WTC11 (cell line): ENCODE measurements around the gene GHR. TPM values are rescaled to one million over a fixed set of nuclear protein-coding genes. Genes with fewer than 3 reads are reported as not detected.

Source experiments
- ATAC-seq: fragments of 200-7000 bp; cut with Tn5 transposase; 2 replicates; pipeline ENCODE4 v1.10.0; 2021; ENCODE audit warnings: mild to moderate bottlenecking, moderate library complexity
- CTCF ChIA-PET: fragments of 300-600 bp; sonication (Branson Sonifier 250); formaldehyde crosslinking; loops from one replicate; lab custom pipeline; 2021; ENCODE audit warnings: antibody characterized with exemption; lab: Charles Lee
- POLR2A ChIA-PET: fragments of 350-600 bp; sonication (Branson Sonifier 250); formaldehyde crosslinking; loops from one replicate; lab custom pipeline; 2021; ENCODE audit warnings: antibody characterized with exemption; lab: Charles Lee
- DNase-seq: peaks from one replicate; pipeline ENCODE4 v3.0.0; 2021; ENCODE audit warnings: low spot score
- H3K27ac Mint-ChIP-seq: 2 replicates; pipeline ENCODE4 v1.8.0; 2021; ENCODE audit warnings: mixed read lengths
- H3K27me3 Mint-ChIP-seq: 2 replicates; pipeline ENCODE4 v1.8.0; 2021; ENCODE audit warnings: low read depth, mild to moderate bottlenecking, moderate library complexity, mixed read lengths
- H3K36me3 Mint-ChIP-seq: 2 replicates; pipeline ENCODE4 v1.8.0; 2021; ENCODE audit warnings: mixed read lengths
- H3K4me1 Mint-ChIP-seq: 2 replicates; pipeline ENCODE4 v1.8.0; 2022; ENCODE audit warnings: mixed read lengths
- H3K4me3 Mint-ChIP-seq: 2 replicates; pipeline ENCODE4 v1.8.0; 2021; ENCODE audit warnings: mild to moderate bottlenecking, moderate library complexity, mixed read lengths
- H3K9me3 Mint-ChIP-seq: 2 replicates; pipeline ENCODE4 v1.8.0; 2021; ENCODE audit warnings: mixed read lengths
- ATF1 ChIP-seq: sonication (generic); formaldehyde crosslinking; IDR thresholded peaks from 2 replicates; pipeline ENCODE4 v1.8.1; 2023; ENCODE audit warnings: mild to moderate bottlenecking, moderate library complexity, missing genetic modification reagents
- ATF3 ChIP-seq: sonication (generic); formaldehyde crosslinking; conservative IDR thresholded peaks from 2 replicates; pipeline ENCODE4 v1.8.1; 2022; ENCODE audit warnings: mild to moderate bottlenecking, missing genetic modification reagents
- E2F1 ChIP-seq: sonication (generic); formaldehyde crosslinking; IDR thresholded peaks from 2 replicates; pipeline ENCODE4 v1.8.0; 2022; ENCODE audit warnings: mild to moderate bottlenecking, missing genetic modification reagents
- ERG ChIP-seq: fragments of 250-450 bp; sonication (Bioruptor Pico); IDR thresholded peaks from 2 replicates; pipeline ENCODE4 v1.8.0; 2021; ENCODE audit warnings: mild to moderate bottlenecking
- ESRRA ChIP-seq: sonication (generic); formaldehyde crosslinking; IDR thresholded peaks from 2 replicates; pipeline ENCODE4 v1.8.1; 2022; ENCODE audit warnings: mild to moderate bottlenecking, missing genetic modification reagents, borderline replicate concordance
- ETV6 ChIP-seq: sonication (generic); formaldehyde crosslinking; IDR thresholded peaks from 2 replicates; pipeline ENCODE4 v1.8.1; 2022; ENCODE audit warnings: mild to moderate bottlenecking, missing genetic modification reagents
- FOXP4 ChIP-seq: sonication (generic); formaldehyde crosslinking; IDR thresholded peaks from 2 replicates; pipeline ENCODE4 v1.8.0; 2022; ENCODE audit warnings: mild to moderate bottlenecking, missing genetic modification reagents
- GRHL2 ChIP-seq: fragments of 250-450 bp; sonication (Bioruptor Pico); IDR thresholded peaks from 2 replicates; pipeline ENCODE4 v1.8.0; 2022; ENCODE audit warnings: mild to moderate bottlenecking, moderate library complexity; ENCODE audit not compliant: insufficient replicate concordance, severe bottlenecking
- JAZF1 ChIP-seq: fragments of 250-450 bp; sonication (Bioruptor Pico); IDR thresholded peaks from 2 replicates; pipeline ENCODE4 v1.9.0; 2021; ENCODE audit warnings: moderate library complexity, mild to moderate bottlenecking, inconsistent platforms
- NFATC4 ChIP-seq: fragments of 250-450 bp; sonication (Bioruptor Pico); IDR thresholded peaks from 2 replicates; pipeline ENCODE4 v1.9.0; 2021; ENCODE audit warnings: mild to moderate bottlenecking
- PRRX2 ChIP-seq: fragments of 250-450 bp; sonication (Bioruptor Pico); IDR thresholded peaks from 2 replicates; pipeline ENCODE4 v1.8.0; 2021; ENCODE audit warnings: mild to moderate bottlenecking
- RELA ChIP-seq: sonication (generic); formaldehyde crosslinking; IDR thresholded peaks from 2 replicates; pipeline ENCODE4 v1.8.1; 2022; ENCODE audit warnings: missing genetic modification reagents, mild to moderate bottlenecking, borderline replicate concordance
- RORB ChIP-seq: fragments of 250-450 bp; sonication (Bioruptor Pico); IDR thresholded peaks from 2 replicates; pipeline ENCODE4 v1.9.0; 2021; ENCODE audit warnings: mild to moderate bottlenecking
- SMAD4 ChIP-seq: sonication (generic); formaldehyde crosslinking; IDR thresholded peaks from 2 replicates; pipeline ENCODE4 v1.8.0; 2022; ENCODE audit warnings: mild to moderate bottlenecking, missing genetic modification reagents
- TCF7 ChIP-seq: sonication (generic); formaldehyde crosslinking; IDR thresholded peaks from 2 replicates; pipeline ENCODE4 v1.8.0; 2022; ENCODE audit warnings: mild to moderate bottlenecking, low read depth, missing genetic modification reagents, moderate library complexity
- TEAD1 ChIP-seq: sonication (generic); formaldehyde crosslinking; IDR thresholded peaks from 2 replicates; pipeline ENCODE4 v1.8.0; 2022; ENCODE audit warnings: mild to moderate bottlenecking, missing genetic modification reagents
- TEAD4 ChIP-seq: sonication (generic); formaldehyde crosslinking; IDR thresholded peaks from 2 replicates; pipeline ENCODE4 v1.8.0; 2022; ENCODE audit warnings: mild to moderate bottlenecking, missing genetic modification reagents
- TP53 ChIP-seq: sonication (generic); formaldehyde crosslinking; IDR thresholded peaks from 2 replicates; pipeline ENCODE4 v1.8.1; 2023; ENCODE audit warnings: mild to moderate bottlenecking, missing genetic modification reagents
- USF1 ChIP-seq: sonication (generic); formaldehyde crosslinking; IDR thresholded peaks from 2 replicates; pipeline ENCODE4 v1.8.0; 2022; ENCODE audit warnings: mild to moderate bottlenecking, missing genetic modification reagents
- ZBTB43 ChIP-seq: sonication (generic); formaldehyde crosslinking; IDR thresholded peaks from 2 replicates; pipeline ENCODE4 v1.8.1; 2023; ENCODE audit warnings: mild to moderate bottlenecking, missing genetic modification reagents
- ZNF219 ChIP-seq: sonication (generic); formaldehyde crosslinking; IDR thresholded peaks from 2 replicates; pipeline ENCODE4 v1.8.0; 2023; ENCODE audit warnings: missing genetic modification reagents, mild to moderate bottlenecking, borderline replicate concordance
- ZNF263 ChIP-seq: sonication (generic); formaldehyde crosslinking; IDR thresholded peaks from 2 replicates; pipeline ENCODE4 v1.8.1; 2022; ENCODE audit warnings: low read depth, mild to moderate bottlenecking, moderate library complexity, missing genetic modification reagents
- ZNF396 ChIP-seq: fragments of 250-450 bp; sonication (Bioruptor Pico); IDR thresholded peaks from 2 replicates; pipeline ENCODE4 v1.8.0; 2021; ENCODE audit warnings: mild to moderate bottlenecking, moderate library complexity, borderline replicate concordance
- ZNF425 ChIP-seq: fragments of 250-450 bp; sonication (Bioruptor Pico); conservative IDR thresholded peaks from 2 replicates; pipeline ENCODE4 v1.9.0; 2021; ENCODE audit warnings: mild to moderate bottlenecking
- total RNA-seq: library from RNA; stranded (reverse); gene quantifications from 3 replicates; pipeline ENCODE4 v1.2.3, GENCODE V29; 2021

Gene GHR
- total RNA-seq, 1 experiment from 2014 or later, result 0.57 TPM

- TF ChIP-seq RELA (CRISPR knock-in tag), result no peak
Measured at GRCh38 chr5:42599106-42599505, 175.9 kb downstream of the GHR start (continued).

GRCh38 chr5:42600441-42600840 lies 177.2 kb downstream of the GHR start:
- H3K27ac Mint-ChIP-seq, result no peak overlapping the region
- H3K27me3 Mint-ChIP-seq, result no peaks in the 10 kb centered on the region
- ATAC-seq, result no peak

GRCh38 chr5:42604171-42604711 lies 181.0 kb downstream of the GHR start:
- Mint-ChIP-seq H3K9me3 (peaks cover 8% of the 10 kb centered on the region; the same call in 1 of the 2 replicates), H3K4me3 (no peak overlapping the region), H3K4me1 (no peaks in the 10 kb centered on the region; the same call in 1 of the 2 replicates), H3K36me3 (no peaks in the 10 kb centered on the region), H3K27ac (no peak overlapping the region), H3K27me3 (no peaks in the 10 kb centered on the region)
- ChIA-PET CTCF (interaction anchor here (3.5 kb wide), 1 partner anchor 21 kb away, joined by 9 read pairs; no protein-coding TSS in a partner anchor), POLR2A (no interaction called here)
- DNase-seq (no peak), ATAC-seq (no peak)
- no peak for TF ChIP-seq ZNF425 (CRISPR knock-in tag)
- no peak for TF ChIP-seq TEAD4
- TF ChIP-seq RORB (CRISPR knock-in tag), result no peak
- no peak for TF ChIP-seq TEAD1 (CRISPR knock-in tag)
- TF ChIP-seq ATF1 (CRISPR knock-in tag), result no peak
- TF ChIP-seq E2F1 (CRISPR knock-in tag), result no peak
- no peak for TF ChIP-seq ERG (CRISPR knock-in tag)
- TF ChIP-seq TCF7 (CRISPR knock-in tag), result no peak
- TF ChIP-seq TP53, result no peak
- no peak for TF ChIP-seq ESRRA
- TF ChIP-seq NFATC4 (CRISPR knock-in tag), result no peak
- TF ChIP-seq ETV6 (CRISPR knock-in tag), result no peak
- TF ChIP-seq ZNF219 (CRISPR knock-in tag), result no peak

More at GRCh38 chr5:42600441-42600840, 177.2 kb downstream of the GHR start:
- Mint-ChIP-seq H3K36me3 (no peaks in the 10 kb centered on the region), H3K9me3 (no peaks in the 10 kb centered on the region), H3K4me3 (no peak overlapping the region), H3K4me1 (peaks cover 4% of the 10 kb centered on the region)
- ChIA-PET POLR2A (no interaction called here), CTCF (no interaction called here)
- DNase-seq, result no peak
- TF ChIP-seq USF1 (CRISPR knock-in tag) (no peak), TCF7 (CRISPR knock-in tag) (no peak), FOXP4 (CRISPR knock-in tag) (no peak), ZNF263 (CRISPR knock-in tag) (no peak), RELA (CRISPR knock-in tag) (no peak), ZNF396 (CRISPR knock-in tag) (no peak), SMAD4 (no peak), PRRX2 (no peak), ZBTB43 (CRISPR knock-in tag) (no peak), ATF3 (CRISPR knock-in tag) (no peak), JAZF1 (CRISPR knock-in tag) (no peak), GRHL2 (CRISPR knock-in tag) (no peak)
